Osteoblast (primary cell): ENCODE measurements around the gene POLR3C. TPM values are rescaled to one million over a fixed set of nuclear protein-coding genes. Genes with fewer than 3 reads are reported as not detected.
"Not testable (repeated sequence)": the region's sequence is repeated elsewhere in the genome, so short reads cannot be mapped to it uniquely, and the experiment has no call there.

Experiments used
- DNase-seq: peaks from one replicate; pipeline ENCODE4 v3.0.0; 2011; ENCODE audit warnings: low spot score, mixed read lengths; ENCODE audit not compliant: insufficient read length; ENCODE audit errors: missing footprints
- H2AFZ ChIP-seq: 2 replicates; pipeline ENCODE4 v1.6.0; 2011; ENCODE audit warnings: mild to moderate bottlenecking, low read length
- H3K27ac ChIP-seq: 2 replicates; pipeline ENCODE4 v1.5.1; 2011; ENCODE audit warnings: mild to moderate bottlenecking, low read depth, low read length, moderate library complexity
- H3K27me3 ChIP-seq: 2 replicates; pipeline ENCODE4 v1.6.0; 2012; ENCODE audit warnings: mild to moderate bottlenecking, control low read depth, inconsistent platforms, low read length, moderate library complexity; ENCODE audit not compliant: insufficient read depth
- H3K36me3 ChIP-seq: 2 replicates; pipeline ENCODE4 v1.5.1; 2011; ENCODE audit warnings: mild to moderate bottlenecking, low read length, control low read depth, moderate library complexity; ENCODE audit not compliant: insufficient read depth
- H3K4me1 ChIP-seq: 2 replicates; pipeline ENCODE4 v1.5.1; 2011; ENCODE audit warnings: mild to moderate bottlenecking, low read length, control low read depth, moderate library complexity; ENCODE audit not compliant: insufficient read depth
- H3K4me2 ChIP-seq: 2 replicates; pipeline ENCODE4 v1.6.0; 2011; ENCODE audit warnings: mild to moderate bottlenecking, low read length; ENCODE audit not compliant: insufficient read depth
- H3K4me3 ChIP-seq: fragments of 200-600 bp; sonication (generic); 3 replicates; pipeline ENCODE4 v1.5.1; 2012; ENCODE audit warnings: mild to moderate bottlenecking, low read length, inconsistent platforms; ENCODE audit not compliant: insufficient read depth
- H3K79me2 ChIP-seq: 2 replicates; pipeline ENCODE4 v1.6.0; 2012; ENCODE audit warnings: mild to moderate bottlenecking, low read length, control low read depth, inconsistent platforms; ENCODE audit not compliant: insufficient read depth
- H3K9me3 ChIP-seq: 2 replicates; pipeline ENCODE4 v1.5.1; 2011; ENCODE audit warnings: low read depth, low read length, control low read depth
- H4K20me1 ChIP-seq: 2 replicates; pipeline ENCODE4 v1.6.0; 2012; ENCODE audit warnings: mild to moderate bottlenecking, low read length, control low read depth; ENCODE audit not compliant: insufficient read depth
- CTCF ChIP-seq: IDR thresholded peaks from 2 replicates; pipeline ENCODE4 v1.5.1; 2011; ENCODE audit warnings: mild to moderate bottlenecking, low read depth, low read length, moderate library complexity; ENCODE audit errors: extremely low read depth
- total RNA-seq: library from RNA; depleted of rRNA; stranded (reverse); fragments of >200 nt; gene quantifications from 2 replicates; pipeline ENCODE4 v1.2.3, GENCODE V29; 2012

The POLR3C gene
- total RNA-seq, 1 donor: 54.3 TPM

- no peak for TF ChIP-seq CTCF
- Histone ChIP-seq H3K4me2 (peak overlapping the region; percentile 89), H3K27me3 (no peaks in the 10 kb centered on the region), H4K20me1 (no peaks in the 10 kb centered on the region), H3K27ac (peak overlapping the region; percentile 94), H3K36me3 (peaks cover 33% of the 10 kb centered on the region), H2AFZ (peak overlapping the region; percentile 100), H3K4me1 (peaks cover 5% of the 10 kb centered on the region), H3K79me2 (peaks cover 37% of the 10 kb centered on the region), H3K4me3 (peak overlapping the region; percentile 99), H3K9me3 (no peaks in the 10 kb centered on the region)
- DNase-seq: peak; percentile 75
Observed at GRCh38 chr1:145824499-145824842, 471 bp downstream of the POLR3C start.

GRCh38 chr1:145826030-145826429 is 2.0 kb downstream of the POLR3C start:
- Histone ChIP-seq H3K79me2 (peaks cover 36% of the 10 kb centered on the region), H2AFZ (no peak overlapping the region), H3K4me2 (no peak overlapping the region), H3K4me1 (peaks cover 5% of the 10 kb centered on the region), H3K36me3 (peaks cover 44% of the 10 kb centered on the region), H3K27me3 (no peaks in the 10 kb centered on the region), H3K4me3 (no peak overlapping the region), H4K20me1 (no peaks in the 10 kb centered on the region), H3K27ac (no peak overlapping the region), H3K9me3 (no peaks in the 10 kb centered on the region)
- TF ChIP-seq CTCF: no peak
- peak; percentile 61 for DNase-seq

GRCh38 chr1:145827966-145828365 is 4.0 kb downstream of the POLR3C start:
- Histone ChIP-seq H3K4me3 (no peak overlapping the region), H3K4me1 (peaks cover 5% of the 10 kb centered on the region), H3K27me3 (no peaks in the 10 kb centered on the region), H3K4me2 (no peak overlapping the region), H3K79me2 (peaks cover 30% of the 10 kb centered on the region), H3K9me3 (no peaks in the 10 kb centered on the region), H3K36me3 (peaks cover 61% of the 10 kb centered on the region), H2AFZ (no peak overlapping the region), H3K27ac (no peak overlapping the region), H4K20me1 (no peaks in the 10 kb centered on the region)
- DNase-seq: no peak
- no peak for TF ChIP-seq CTCF

GRCh38 chr1:145828367-145829026 is 4.5 kb downstream of the POLR3C start:
- TF ChIP-seq CTCF: no peak
- Histone ChIP-seq H3K4me2 (no peak overlapping the region), H3K27ac (no peak overlapping the region), H4K20me1 (no peaks in the 10 kb centered on the region), H3K36me3 (peaks cover 66% of the 10 kb centered on the region), H3K27me3 (no peaks in the 10 kb centered on the region), H3K4me3 (no peak overlapping the region), H2AFZ (no peak overlapping the region), H3K79me2 (peaks cover 32% of the 10 kb centered on the region), H3K9me3 (no peaks in the 10 kb centered on the region), H3K4me1 (peaks cover 5% of the 10 kb centered on the region)
- DNase-seq: no peak

- not testable (repeated sequence) for H4K20me1 ChIP-seq, H3K9me3 ChIP-seq, H3K27ac ChIP-seq, H2AFZ ChIP-seq, H3K4me1 ChIP-seq, H3K4me3 ChIP-seq, DNase-seq, H3K4me2 ChIP-seq, H3K27me3 ChIP-seq
- peaks cover 89% of the 10 kb centered on the region for H3K36me3 ChIP-seq
- H3K79me2 ChIP-seq: peaks cover 13% of the 10 kb centered on the region
Observed at GRCh38 chr1:145830810-145831209, 6.8 kb downstream of the POLR3C start.
